ENCODE measurements around the gene MOB3B.

Gene MOB3B

DNA sequence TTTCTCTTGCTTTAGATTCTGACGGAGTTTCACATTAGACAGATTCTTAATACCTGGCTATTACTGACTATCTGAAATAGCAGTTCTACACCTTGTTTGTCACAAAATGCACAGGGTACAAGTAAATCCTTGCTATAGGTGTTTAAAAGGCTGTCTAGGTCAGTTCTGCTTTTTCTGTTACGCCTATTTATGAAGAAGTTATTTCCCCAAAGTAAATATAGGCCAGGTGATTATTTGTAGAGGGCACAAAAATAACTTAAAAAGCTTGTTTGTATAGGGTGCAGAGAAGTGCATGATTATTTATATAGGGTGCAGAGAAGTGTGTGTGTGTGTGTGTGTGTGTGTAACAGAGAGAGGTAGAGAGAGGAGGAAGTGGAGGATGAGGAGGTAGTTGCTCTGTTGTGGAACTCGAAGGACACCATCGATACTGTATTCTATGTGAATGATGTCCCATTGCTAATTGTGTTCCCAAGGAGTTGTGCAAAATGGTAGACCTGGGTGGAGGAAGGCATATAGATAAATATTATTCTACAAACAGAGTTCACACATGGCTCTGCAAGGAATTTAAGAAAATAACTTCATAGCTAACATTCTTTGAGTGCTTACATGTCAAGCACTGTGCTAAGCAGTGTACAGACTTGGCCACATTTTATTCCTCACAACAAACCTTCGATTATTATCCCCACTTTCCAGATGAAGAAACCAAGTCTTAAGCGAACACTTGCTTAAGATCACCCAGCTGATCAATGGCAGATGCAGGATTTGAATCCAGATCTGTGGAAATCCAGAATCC lies 136.4 kb downstream of the MOB3B start:
- no peak for DNase-seq (ENCODE audit: low read depth in 2 of 2)

DNA sequence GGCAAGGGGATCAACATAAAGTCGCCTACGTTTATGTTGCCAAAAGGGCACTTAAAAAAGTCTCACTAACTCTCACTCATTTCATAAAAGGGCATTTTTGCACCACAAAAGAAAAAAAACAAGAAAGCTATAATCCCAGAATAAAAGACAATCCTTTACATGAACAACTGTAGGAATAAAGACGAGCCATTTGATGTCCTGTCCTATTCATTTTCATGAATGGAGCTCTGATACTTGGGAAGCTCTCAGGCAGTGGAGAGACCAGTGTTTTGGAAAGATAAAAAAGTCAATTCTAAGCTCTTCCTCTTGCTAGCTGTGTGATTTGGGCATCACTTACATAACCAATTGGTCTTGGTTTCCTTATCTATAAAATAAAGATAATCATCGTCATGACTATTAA lies 137.2 kb downstream of the MOB3B start:
- no peak for DNase-seq (ENCODE audit: low read depth in 2 of 2)

DNA sequence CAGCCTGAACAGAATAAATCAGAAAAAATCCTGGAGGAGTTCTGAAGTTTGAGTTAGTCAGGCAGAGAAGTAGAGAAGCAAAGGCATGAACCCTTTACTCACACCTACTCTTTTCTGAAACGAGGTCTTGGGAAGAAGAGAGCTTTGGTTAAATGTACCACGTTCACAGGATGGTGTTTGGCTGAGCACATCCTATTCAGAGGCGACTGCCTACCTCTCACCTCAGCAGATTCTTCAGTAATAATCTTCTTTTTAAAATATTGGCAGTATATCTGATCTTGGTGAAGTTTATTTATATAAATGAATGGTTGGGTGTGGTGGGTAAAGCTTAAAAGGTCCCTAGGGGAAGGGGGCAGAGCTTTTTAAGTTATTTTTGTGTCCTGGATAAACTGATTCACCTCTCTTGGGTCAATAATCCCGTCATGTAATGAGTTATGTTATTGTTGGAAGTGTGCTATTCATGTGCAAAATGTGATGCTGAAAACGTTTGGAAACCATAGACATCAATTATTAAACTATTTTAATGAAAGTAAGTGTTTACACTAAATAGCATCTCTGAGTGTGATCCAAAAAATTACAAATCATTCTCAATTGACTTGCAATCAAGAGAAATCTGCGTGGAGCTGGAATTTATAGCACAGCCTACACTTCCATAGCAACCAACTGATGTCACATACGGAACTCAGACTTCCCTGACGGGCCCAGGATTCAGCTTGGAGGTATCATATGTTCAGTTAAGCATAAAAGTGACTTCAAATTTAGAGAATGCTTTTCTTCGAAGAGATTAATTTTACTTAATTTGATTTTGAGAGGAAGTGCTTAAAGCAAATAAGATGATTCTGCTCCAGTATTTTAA lies 138.3 kb downstream of the MOB3B start:
- DNase-seq (ENCODE audit: low read depth in 2 of 2), result no peak

GRCh38 chr9:27388150-27388549 lies 141.5 kb downstream of the MOB3B start:
- no peak for DNase-seq (ENCODE audit: low read depth in 2 of 2)

GRCh38 chr9:27387722-27388121 lies 141.9 kb downstream of the MOB3B start:
- no peak for DNase-seq (ENCODE audit: low read depth in 2 of 2)

GRCh38 chr9:27386571-27387091 lies 143.0 kb downstream of the MOB3B start:
- DNase-seq (ENCODE audit: low read depth in 2 of 2), result no peak

- no peak for DNase-seq (ENCODE audit: low read depth in 2 of 2)
These were observed 143.8 kb downstream of the MOB3B start for GRCh38 chr9:27385606-27386322.

- no peak for DNase-seq (ENCODE audit: low read depth in 2 of 2)
These were observed 145.2 kb downstream of the MOB3B start for GRCh38 chr9:27384262-27385014.

DNA sequence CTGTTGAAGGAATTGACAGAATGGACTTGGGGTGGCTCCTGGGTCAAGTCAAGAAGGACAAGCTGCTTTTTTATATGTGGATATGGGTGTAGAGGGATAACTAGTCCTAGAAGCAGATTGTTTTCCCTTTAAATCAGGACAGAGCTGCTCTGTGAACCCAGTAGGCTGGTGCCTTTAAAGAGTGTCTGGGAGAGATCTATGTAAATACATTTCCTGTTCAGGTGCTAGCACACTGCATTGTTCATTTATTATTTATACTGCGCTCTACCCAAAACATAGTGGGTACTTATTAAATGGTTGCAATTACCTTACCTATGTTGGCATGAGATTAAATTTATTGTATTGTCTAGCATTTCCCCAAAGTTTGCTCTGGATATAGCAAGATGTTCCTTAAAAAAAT lies 146.1 kb downstream of the MOB3B start:
- no peak for DNase-seq (ENCODE audit: low read depth in 2 of 2)

- DNase-seq (ENCODE audit: low read depth in 2 of 2), result no peak
These were observed 146.6 kb downstream of the MOB3B start for GRCh38 chr9:27382975-27383374.

DNA sequence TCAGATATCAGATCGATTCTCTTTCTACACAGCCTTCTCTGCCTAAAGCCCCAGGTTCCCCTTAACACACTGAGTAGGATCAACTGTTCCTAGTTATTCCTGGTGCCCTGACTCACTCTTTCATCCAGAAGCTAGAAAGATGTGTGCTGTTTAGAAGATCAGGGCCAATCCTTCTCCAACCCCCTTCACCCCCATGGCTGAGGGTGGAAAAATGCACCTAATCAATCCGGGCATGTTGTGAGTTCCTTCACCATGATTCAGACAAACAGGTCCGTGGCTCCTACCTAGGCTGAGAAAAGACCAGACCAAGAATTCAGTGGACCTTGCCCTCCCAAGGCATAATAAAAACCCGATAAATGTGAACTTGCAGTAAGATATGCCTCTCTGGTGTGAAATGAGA lies 147.3 kb downstream of the MOB3B start:
- DNase-seq (ENCODE audit: low read depth in 2 of 2), result no peak

DNA sequence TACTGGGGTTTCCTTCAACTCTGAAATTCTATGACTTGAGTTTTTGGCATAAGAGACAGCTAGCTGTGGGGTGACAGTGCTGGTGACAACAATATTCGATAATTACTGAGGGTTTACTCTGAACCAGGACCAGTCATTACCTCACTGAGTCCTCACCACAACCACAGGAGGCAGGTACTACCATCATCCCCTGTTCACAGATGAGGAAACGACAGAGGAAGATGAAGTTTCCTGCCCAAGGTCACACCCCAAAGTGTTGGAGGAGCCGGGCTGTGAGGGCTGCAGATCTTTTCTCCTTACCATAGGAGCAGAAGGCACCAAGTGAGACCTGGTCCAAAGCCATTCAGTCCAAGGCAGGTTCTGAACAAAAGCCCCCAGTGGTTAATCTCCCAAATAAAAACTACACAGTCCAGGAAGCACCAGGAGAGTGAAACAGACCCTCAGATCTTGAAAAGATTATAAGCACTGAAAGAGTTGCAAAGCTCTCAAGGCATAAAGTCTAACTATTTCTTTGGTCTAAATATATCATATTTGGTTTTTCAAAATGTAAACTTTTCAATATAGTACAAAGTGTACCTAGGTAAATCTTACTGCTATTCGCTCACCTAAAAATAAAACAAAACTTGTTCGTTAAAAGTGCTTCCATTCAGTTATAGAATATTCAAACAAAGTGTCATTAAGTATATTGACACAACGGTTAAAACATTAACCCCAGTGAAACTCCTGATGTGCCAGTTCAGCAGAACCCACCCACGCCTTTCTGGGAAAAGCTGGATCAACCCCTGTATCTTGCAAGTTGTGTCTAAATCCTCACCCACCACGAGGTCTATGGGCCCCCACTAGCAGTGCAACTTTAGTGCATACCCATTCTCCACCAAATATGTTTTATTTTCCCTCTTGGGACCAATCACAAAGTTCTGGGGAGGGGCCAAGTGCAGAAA lies 150.0 kb downstream of the MOB3B start:
- DNase-seq (ENCODE audit: low read depth in 2 of 2), result no peak

- DNase-seq (ENCODE audit: low read depth in 2 of 2), result no peak
These were observed 151.7 kb downstream of the MOB3B start for GRCh38 chr9:27377811-27378456.

GRCh38 chr9:27377147-27377807 lies 152.3 kb downstream of the MOB3B start:
- no peak for DNase-seq (ENCODE audit: low read depth in 2 of 2)

DNA sequence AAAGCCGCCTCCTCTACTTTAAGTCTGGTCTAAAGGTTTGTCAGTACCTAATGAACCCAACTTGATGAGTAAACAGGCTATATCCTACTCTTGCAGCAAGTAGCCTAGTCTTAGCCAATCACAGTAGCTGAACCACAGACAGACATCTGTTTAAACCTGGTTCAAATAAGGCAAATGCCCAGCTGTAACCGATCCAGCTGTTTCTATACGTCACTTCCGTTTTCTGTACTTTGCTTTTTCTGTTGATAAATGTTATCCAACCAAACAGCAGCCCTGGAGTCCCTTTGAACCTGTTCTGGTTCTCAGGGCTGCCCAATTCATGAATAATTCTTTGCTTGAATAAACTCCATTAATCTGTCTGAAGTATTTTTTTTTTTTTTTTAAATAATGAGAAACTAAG lies 155.8 kb downstream of the MOB3B start:
- DNase-seq (ENCODE audit: low read depth in 2 of 2), result no peak

DNA sequence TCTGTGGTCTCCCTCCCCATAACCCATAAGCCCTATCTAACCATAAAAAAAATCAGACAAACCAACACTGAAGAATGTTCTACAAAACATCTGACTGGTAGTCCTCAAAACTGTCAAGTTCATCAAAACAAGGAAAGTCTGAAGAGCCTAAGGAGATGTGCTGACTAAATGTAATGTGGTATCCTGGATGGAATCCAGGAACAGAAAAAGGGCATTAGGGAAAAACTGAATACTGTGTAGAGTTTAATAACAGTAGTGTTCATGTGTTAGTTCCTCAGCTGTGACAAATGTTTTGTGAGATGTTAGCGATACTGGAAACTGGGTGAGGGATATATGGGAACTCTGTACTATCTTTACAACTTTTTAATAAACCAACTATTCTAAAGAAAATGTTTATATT lies 157.0 kb downstream of the MOB3B start:
- DNase-seq (ENCODE audit: low read depth in 2 of 2), result no peak

- DNase-seq (ENCODE audit: low read depth in 2 of 2), result no peak
These were observed 158.2 kb downstream of the MOB3B start for GRCh38 chr9:27371382-27371781.

GRCh38 chr9:27369591-27369990 lies 160.0 kb downstream of the MOB3B start:
- no peak for DNase-seq (ENCODE audit: low read depth in 2 of 2)

DNA sequence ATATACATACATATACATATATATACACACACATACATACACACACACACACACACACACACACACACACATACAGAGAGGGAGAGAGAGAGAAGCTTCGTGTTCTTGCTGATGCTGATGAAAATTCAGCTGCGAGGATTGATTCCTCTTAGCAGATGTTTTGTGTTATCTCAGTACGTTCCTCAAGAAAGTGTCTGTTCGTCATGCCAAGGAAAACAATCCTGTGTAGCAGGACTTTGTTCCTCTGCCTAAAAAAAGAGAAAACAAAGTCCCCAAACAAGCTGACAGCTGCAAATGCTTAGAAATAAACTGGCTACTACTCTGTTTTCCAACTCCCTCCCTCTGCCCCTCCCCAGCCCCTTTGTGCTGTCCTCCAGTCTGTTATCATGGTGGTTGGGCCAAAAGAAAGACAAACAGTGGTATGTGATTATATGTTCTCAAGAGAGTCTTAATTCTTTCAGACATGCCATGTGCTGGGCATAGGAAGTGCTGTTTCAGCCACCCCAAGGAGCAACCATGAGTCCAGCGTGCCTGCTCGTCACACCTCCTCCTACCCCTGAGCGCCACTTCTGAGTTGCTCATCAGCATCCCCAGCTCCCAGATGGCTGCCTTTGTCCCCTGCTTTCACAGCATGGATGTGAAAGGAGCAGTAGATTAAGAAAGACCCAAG lies 161.2 kb downstream of the MOB3B start:
- DNase-seq (ENCODE audit: low read depth in 2 of 2), result no peak
